GM21360 (cell line): ENCODE results near the gene PRKAR1B.

Source experiments
- ATAC-seq: cut with Tn5 transposase; IDR thresholded peaks from one replicate; pipeline ENCODE4 v1.9.1; 2021; ENCODE audit warnings: mild to moderate bottlenecking, moderate library complexity; ENCODE audit not compliant: unreplicated experiment

Gene PRKAR1B

DNA sequence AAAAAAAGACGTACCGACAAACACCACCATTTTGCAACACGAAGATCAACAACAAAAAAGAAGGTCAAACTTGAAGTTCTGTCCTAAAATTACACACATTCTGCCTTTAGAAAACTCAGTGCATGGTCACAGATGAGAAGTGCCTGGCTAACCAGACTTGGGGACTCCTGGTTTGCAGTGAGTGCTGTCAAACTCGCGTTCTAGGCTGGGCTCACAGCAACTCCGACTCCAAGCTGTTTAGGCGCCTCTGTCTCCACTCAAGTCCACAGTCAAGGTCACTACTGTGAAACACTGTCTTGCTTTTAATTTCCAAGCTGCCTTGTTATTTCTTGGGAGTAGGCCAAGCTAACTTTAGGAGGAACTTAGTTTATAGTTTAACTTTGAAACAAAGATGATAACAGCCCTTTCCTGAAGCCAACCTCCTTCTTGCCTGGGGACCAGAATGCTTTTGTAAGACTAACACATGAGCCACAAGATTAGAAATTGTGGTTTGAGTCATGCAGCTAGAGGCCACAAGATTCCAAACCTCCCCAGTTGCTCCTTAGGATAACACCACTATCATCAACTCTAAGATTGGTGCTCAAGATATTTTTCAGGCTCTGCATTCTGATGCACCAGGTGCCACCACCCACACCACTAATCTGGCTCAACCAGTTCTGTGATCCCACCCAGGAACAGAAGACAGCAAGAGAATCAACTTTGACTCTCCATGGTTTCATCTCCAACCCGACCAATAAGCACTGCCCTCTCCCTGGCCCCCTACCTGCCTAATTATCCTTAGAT is 1.7 kb downstream of the PRKAR1B start:
- ATAC-seq = no peak

GRCh38 chr7:724298-724697 is 2.8 kb downstream of the PRKAR1B start:
- ATAC-seq = no peak

DNA sequence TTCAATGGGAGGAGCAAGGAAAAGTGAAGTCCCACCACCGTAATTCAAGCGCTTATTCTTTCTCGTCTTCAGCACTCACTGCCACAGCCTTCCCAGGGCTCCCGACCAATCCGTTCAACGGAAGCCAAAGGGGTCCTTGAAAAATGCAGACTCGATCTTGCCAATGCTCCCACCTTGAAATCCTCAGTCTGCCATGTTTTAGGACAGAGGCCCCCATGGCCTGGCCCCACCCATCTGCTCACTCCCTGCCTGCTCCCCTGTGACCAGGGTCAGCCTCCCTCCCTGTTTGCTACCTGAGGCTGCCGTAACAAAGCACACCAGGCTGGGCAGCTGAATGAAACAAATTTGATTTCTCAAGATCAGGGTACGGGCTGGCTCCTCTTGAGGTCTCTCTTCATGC is 3.5 kb downstream of the PRKAR1B start:
- no peak for ATAC-seq

- ATAC-seq = no peak
Measured at GRCh38 chr7:721619-722248, 5.3 kb downstream of the PRKAR1B start.

GRCh38 chr7:716636-717035 is 10.4 kb downstream of the PRKAR1B start:
- ATAC-seq = no peak

GRCh38 chr7:716222-716621 is 10.9 kb downstream of the PRKAR1B start:
- no peak for ATAC-seq

GRCh38 chr7:714251-714671 is 12.8 kb downstream of the PRKAR1B start:
- no peak for ATAC-seq

DNA sequence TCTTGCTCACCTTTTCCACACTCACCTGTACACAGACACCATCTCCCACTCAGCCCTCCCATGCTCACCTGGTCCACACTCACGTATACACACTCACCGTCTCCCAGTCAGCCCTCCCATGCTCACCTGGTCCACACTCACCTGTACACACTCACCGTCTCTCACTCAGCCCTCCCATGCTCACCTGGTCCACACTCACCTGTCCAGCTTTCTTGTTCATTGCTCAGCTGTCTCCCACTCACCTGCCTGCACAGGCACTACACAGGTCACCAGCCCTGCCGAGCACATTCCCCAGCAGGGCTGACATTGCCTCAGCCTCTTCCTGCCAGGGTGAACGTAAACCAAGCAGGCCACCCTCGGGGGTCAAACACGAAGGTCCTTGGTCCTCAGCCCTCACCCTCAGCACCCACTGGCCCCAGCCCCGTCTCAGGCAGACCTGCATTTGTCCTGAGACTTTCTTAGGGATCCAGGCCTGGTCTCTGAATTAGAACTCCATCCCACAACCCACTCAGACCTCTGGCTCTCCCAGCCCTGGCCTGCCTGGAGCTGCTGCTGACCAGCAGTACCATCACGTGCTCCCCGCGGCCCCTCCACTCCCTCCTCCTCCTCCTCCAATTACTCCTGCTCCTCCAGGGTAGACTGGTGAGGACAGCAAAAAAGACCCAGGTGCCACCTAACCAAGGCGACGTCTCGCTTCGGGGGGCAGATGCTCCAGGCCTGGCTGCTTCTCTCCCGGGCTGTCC is 13.4 kb downstream of the PRKAR1B start:
- no peak for ATAC-seq

- ATAC-seq = no peak
Measured at GRCh38 chr7:713139-713457, 14.0 kb downstream of the PRKAR1B start.

DNA sequence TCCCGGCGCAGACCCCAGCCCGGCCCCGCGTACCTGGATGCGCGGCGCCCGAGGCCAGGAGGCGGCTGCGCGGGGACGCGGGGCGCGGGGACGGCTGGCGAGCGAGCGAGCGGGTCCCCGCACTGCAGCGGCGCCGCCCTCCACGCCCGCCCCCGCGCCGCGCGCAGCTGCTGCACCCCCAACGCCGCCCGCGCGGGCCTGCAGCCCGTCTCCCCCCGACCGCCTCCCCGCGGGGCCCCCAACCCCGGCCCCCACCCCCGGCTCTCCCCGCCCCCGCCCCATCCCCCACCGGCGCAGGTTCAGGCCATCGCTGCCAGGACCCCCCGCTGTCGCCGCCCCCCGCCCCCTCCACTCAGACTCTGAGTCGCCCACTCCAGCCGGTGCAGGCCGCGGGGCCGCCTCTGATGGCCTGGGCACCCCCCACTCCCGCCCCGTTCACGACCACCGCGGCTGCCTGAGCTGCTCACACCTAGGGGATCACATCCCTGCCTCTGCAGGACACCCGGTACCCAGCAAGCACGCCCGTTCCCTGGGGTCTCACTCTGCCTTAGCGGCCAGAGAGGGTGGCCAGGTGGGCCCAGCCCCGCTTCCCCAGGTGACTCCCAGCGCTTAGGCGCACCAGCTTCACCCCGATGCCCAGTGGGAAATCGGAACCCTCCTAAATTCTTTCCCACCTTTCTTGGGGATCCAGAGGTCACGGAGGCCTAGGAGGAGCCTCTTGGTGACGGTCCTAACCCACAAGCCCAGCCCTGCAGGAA is 14.5 kb downstream of the PRKAR1B start:
- ATAC-seq = no peak

DNA sequence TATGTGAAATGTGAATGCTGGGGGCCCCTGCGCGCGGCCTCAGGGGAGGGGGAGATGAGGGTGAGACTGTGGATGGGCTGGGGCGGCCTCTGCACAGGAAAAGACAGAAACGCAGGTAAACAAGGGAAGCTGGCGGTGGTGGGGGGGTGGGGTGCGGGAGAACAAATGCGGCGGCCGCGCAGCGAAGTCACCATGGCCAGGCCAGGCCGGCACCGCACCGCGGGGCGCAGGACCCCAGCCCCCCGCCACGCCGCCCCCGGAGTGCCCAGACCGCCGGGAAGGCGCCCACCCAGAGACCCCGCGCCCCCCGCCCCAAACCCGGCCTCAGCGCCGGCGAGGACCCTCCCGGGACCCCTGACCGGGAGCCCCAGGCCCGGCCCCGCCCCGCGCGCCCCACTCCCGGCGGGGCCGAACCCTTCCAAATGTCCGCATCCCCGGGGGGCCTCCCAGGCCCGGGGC is 15.1 kb downstream of the PRKAR1B start:
- no peak for ATAC-seq

DNA sequence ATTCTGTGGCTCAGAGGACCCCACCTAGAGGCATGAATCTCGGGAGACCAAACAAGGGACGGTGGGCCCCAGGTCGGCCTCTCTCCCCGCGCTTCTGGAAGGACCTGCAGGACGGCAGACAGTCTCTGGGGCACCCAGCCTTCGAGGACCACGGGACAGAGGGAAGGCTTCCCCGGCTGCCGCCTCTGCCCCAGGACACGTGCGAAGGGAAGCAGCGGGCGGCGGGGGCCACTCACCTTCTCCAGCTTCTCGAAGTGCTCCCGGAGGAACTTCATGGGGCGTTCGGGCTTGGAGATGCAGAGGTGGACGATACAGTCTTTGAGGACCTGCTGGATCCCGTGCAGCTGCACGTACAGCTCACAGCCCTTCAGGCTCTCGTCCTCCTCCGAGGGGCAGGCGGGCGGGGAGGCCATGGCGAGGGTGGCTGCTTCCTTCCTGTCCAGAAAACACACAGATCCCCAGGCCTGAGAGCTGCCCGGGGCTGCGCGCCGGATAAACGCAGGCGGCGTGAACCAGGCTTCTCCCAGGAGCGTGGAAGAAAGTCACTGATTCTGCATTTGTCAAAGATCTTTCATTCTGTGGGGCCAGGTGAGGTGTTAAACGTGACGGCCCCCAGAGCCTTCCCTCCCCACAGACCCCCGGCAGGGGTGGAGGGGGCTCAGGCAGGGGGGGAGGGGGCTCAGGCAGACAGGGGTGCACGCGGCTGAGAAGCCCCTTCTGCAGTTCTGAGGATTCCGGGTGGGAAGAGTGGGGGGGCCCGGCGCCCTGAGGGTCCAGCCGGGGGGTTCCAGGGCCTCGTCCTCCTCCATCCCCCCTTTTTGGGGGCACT is 15.8 kb downstream of the PRKAR1B start:
- no peak for ATAC-seq

DNA sequence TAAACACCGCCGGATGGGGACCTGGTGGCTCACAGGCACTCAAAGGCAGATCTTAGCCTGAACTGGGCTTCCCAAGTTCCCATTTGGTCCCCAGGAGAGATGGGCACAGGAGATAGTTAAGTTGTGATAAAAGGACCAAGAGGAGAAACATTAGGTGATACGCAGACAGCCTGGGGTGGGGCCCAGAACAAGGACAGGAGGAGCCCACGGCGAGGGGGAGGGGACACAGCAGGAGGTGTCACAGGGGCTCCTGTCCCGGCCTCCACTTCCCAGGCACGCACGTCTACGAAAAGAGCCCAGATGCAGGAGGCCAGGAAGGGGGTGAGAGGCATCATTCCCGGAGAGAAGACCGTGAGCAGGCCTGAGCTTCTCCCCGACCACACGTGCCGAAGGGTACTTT is 16.9 kb downstream of the PRKAR1B start:
- no peak for ATAC-seq

- ATAC-seq = no peak
Measured at GRCh38 chr7:707296-708000, 19.6 kb downstream of the PRKAR1B start.

DNA sequence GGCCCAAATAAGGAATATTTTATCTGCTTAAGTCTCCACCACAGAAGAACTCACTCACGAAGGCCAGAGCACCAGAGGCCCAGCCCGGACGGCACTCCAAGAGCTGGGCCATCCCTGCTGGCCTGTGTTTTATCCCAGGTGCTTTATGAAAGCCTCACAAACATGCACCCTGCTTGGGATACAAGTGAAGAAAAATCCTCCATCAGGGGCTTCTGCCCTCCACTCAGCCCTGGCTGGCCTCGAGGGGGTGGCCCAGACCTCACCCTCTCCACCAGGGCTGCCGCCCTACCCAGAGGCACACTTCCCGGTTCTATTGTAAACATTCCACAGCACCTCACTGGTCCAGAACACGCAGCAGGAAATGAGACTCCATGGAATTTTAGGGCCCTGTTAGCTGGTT is 20.4 kb downstream of the PRKAR1B start:
- no peak for ATAC-seq

GRCh38 chr7:703049-703448 is 24.0 kb downstream of the PRKAR1B start:
- ATAC-seq = no peak

DNA sequence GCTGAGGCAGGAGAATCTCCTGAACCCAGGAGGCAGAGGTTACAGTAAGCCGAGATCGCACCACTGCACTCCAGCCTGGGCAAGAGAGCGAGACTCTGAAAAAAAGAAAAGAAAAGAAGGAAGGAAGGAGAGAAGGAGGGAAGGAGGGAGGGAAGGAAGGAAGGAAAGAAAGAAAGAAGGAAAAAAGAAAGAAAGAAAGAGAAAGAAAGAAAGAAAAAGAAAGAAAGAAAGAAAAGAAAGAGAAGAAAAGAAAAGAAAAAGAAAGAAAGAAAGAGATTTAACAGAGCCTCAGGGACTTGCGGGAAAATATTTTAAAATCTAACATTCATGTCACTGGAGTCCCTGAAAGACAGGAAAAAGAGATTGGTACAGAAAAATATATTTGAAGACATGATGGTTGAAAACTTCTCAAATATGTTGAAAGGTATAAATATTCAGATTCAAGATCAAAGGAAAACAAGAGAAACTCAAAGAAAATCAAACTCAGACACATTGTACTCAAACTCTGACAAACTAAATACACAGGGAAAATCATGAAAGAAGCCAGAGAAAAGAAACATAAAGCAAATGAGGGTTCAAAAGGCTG is 25.9 kb downstream of the PRKAR1B start:
- ATAC-seq = no peak

DNA sequence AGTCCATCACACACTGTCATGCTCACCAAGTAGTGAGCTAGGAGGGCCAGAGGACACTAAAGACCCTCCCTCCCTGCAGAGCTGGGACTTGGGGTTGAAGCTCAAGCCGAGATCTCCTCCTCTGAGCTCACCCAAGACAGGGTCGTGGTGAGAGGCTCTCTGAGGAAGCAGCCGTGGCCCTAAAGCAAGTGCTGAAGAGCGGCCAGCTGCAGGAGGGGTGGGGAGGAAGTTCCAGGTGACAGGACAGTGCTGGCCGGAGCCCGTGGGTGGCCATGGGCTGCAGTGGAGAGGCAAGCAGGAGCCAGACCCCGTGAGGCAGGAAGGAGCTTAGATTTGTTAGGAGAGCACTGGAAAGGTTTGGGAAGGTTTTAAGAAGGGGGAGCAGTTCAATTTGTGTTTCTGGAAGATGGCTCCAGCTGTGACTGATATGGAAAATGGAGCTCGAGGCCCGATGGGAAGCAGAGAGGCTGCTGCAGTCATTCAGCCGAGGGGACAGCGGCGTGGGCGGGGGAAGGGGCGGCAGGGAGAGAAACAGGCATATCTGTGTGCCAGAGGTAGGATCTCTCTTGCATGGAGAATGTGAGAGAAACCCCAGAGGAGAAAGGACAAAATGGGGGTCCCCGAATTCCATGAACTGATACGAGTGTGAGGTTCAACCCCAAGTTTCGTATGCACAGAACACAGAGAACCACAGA is 27.5 kb downstream of the PRKAR1B start:
- no peak for ATAC-seq
